ENCODE results near the gene UGT1A9.
"Not testable (repeated sequence)": the region's sequence is repeated elsewhere in the genome, so short reads cannot be mapped to it uniquely, and the experiment has no call there.

Gene UGT1A9
- long read RNA-seq = 0 reads

GRCh38 chr2:233671290-233672161 is at the start of gene UGT1A9:
TSS of gene UGT1A9 (plus strand) at chr2:233671898. CDS start at chr2:233671935, 37 bp downstream.
- DNase-seq (ENCODE audit: low read depth in 1 of 2, low spot score in 1 of 2) = no peak
- Histone ChIP-seq H3K27ac (replicated peaks) (no peak within 1 kb of the TSS), H3K4me3 (replicated peaks; ENCODE audit: insufficient read depth, low read length) (no peak within 1 kb of the TSS), H3K27me3 (ENCODE audit: insufficient read depth, poor library complexity, severe bottlenecking) (no peaks in the 10 kb centered on the region)
- TF ChIP-seq, protein P1, sequence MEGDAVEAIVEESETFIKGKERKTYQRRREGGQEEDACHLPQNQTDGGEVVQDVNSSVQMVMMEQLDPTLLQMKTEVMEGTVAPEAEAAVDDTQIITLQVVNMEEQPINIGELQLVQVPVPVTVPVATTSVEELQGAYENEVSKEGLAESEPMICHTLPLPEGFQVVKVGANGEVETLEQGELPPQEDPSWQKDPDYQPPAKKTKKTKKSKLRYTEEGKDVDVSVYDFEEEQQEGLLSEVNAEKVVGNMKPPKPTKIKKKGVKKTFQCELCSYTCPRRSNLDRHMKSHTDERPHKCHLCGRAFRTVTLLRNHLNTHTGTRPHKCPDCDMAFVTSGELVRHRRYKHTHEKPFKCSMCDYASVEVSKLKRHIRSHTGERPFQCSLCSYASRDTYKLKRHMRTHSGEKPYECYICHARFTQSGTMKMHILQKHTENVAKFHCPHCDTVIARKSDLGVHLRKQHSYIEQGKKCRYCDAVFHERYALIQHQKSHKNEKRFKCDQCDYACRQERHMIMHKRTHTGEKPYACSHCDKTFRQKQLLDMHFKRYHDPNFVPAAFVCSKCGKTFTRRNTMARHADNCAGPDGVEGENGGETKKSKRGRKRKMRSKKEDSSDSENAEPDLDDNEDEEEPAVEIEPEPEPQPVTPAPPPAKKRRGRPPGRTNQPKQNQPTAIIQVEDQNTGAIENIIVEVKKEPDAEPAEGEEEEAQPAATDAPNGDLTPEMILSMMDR (IDR thresholded peaks at IDR 0.05; ENCODE audit: insufficient read depth, low read length) = no peak
- no peak for TF ChIP-seq POLR2AphosphoS5 (IDR thresholded peaks at IDR 0.05; ENCODE audit: low read depth)
- no peak for TF ChIP-seq REST (IDR thresholded peaks at IDR 0.05; ENCODE audit: insufficient replicate concordance, low read depth)
- TF ChIP-seq GABPA (IDR thresholded peaks at IDR 0.05; ENCODE audit: low read depth) = no peak
- no peak for TF ChIP-seq SPI1 (IDR thresholded peaks at IDR 0.05; ENCODE audit: borderline replicate concordance, low read depth)

- TF ChIP-seq, protein P1 (IDR thresholded peaks at IDR 0.05; ENCODE audit: insufficient read depth, low read length) = no peak
- TF ChIP-seq REST (IDR thresholded peaks at IDR 0.05; ENCODE audit: insufficient replicate concordance, low read depth) (no peak), GABPA (IDR thresholded peaks at IDR 0.05; ENCODE audit: low read depth) (no peak), POLR2AphosphoS5 (IDR thresholded peaks at IDR 0.05; ENCODE audit: low read depth) (no peak), SPI1 (IDR thresholded peaks at IDR 0.05; ENCODE audit: borderline replicate concordance, low read depth) (no peak)
- DNase-seq (ENCODE audit: low read depth in 1 of 2, low spot score in 1 of 2) = no peak
- no peak overlapping the region for H3K4me3 ChIP-seq (replicated peaks; ENCODE audit: insufficient read depth, low read length)
- H3K27me3 ChIP-seq (ENCODE audit: insufficient read depth, poor library complexity, severe bottlenecking) = no peaks in the 10 kb centered on the region
- no peak overlapping the region for H3K27ac ChIP-seq (replicated peaks)
Observed at GRCh38 chr2:233627331-233628025, 44.2 kb upstream of the UGT1A9 start.

DNA sequence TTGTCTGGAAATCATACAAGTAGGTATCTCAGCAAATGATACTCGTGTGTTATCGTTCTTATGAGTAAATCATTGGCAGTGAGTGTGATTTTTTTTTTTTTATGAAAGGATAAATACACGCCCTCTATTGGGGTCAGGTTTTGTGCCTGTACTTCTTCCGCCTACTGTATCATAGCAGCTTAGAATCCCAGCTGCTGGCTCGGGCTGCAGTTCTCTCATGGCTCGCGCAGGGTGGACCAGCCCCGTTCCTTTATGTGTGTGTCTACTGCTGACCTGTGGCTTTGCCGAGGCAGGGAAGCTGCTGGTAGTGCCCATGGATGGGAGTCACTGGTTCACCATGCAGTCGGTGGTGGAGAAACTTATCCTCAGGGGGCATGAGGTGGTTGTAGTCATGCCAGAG is 35.4 kb upstream of the UGT1A9 start, which contains the start of gene UGT1A10:
Gene UGT1A10, plus strand, starts transcription at position 143 of the 400 bp plus-strand sequence. Its CDS starts 75 bp downstream, at position 218.
- H3K27me3 ChIP-seq (ENCODE audit: insufficient read depth, poor library complexity, severe bottlenecking); DNase-seq (ENCODE audit: low read depth in 1 of 2, low spot score in 1 of 2); H3K4me3 ChIP-seq (replicated peaks; ENCODE audit: insufficient read depth, low read length); H3K27ac ChIP-seq (replicated peaks): not testable (repeated sequence)

GRCh38 chr2:233638836-233639235 is 32.9 kb upstream of the UGT1A9 start:
- Histone ChIP-seq H3K27ac (replicated peaks) (no peak overlapping the region), H3K4me3 (replicated peaks; ENCODE audit: insufficient read depth, low read length) (no peak overlapping the region), H3K27me3 (ENCODE audit: insufficient read depth, poor library complexity, severe bottlenecking) (no peaks in the 10 kb centered on the region)
- DNase-seq (ENCODE audit: low read depth in 1 of 2, low spot score in 1 of 2) = no peak
- TF ChIP-seq, protein P1 (IDR thresholded peaks at IDR 0.05; ENCODE audit: insufficient read depth, low read length) = no peak
- TF ChIP-seq SPI1 (IDR thresholded peaks at IDR 0.05; ENCODE audit: borderline replicate concordance, low read depth) (no peak), GABPA (IDR thresholded peaks at IDR 0.05; ENCODE audit: low read depth) (no peak)
